HT-29 (cell line): ENCODE results near the gene DPH3. TPM values are rescaled to one million over a fixed set of nuclear protein-coding genes. Genes with fewer than 3 reads are reported as not detected.
"Not testable (repeated sequence)": the region's sequence is repeated elsewhere in the genome, so short reads cannot be mapped to it uniquely, and the experiment has no call there.

Experiments used
- DNase-seq: peaks from one replicate; pipeline ENCODE4 v3.0.0-alpha.2; 2015; ENCODE audit warnings: low spot score
- total RNA-seq: library from RNA; depleted of rRNA; stranded (reverse); fragments of >200 nt; shearing (Covaris generic); gene quantifications from 2 replicates; pipeline ENCODE4 v1.2.3, GENCODE V29; 2014; rRNA removed

DPH3 gene
- 2.2 and 2.7 TPM in 2 replicates for total RNA-seq

DNA sequence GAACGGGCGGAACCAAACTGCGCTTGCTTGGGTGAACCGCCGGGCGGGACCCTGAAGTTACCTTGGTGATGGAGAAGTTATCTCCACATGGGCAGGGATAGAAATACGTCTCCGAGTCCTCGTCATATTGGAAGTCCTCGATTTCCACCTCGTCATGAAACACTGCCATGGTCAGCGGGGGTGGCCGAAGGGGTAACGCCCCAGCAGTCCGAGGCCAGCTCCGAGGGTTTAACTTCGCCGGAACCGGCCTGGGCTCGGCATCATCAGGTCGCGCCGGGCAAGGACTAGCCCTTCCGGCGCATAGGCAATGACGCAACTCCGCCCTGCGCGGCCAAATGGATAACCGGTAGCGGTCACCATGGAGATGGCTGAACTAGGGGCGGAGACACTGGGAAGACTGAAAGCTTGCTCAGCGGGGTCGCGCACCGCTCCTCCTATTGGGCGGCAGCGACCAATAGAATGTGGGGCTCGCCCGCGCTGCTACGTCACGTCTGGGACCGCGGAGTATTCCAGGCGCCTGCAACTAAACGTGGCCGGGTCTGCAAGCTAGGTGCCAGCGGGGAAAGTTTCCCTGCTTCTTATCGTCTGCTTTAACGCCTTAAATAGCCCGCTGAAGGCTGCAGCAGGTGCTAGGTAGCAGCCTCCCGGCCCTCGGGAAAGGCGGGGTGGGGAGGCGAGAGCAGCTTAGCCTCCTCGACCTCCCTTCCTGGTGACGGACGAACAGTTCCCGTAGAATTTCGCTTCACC lies at the start of gene DPH3, which contains the start of gene OXNAD1:
Gene DPH3 (minus strand): TSS at position 236 of the 747 bp plus-strand sequence. CDS start 67 bp downstream, at position 169.
Gene OXNAD1 (plus strand): TSS at position 505 of the 747 bp plus-strand sequence. CDS start 5,741 bp downstream, outside the sequence.
- peak; percentile 97 for DNase-seq

DNA sequence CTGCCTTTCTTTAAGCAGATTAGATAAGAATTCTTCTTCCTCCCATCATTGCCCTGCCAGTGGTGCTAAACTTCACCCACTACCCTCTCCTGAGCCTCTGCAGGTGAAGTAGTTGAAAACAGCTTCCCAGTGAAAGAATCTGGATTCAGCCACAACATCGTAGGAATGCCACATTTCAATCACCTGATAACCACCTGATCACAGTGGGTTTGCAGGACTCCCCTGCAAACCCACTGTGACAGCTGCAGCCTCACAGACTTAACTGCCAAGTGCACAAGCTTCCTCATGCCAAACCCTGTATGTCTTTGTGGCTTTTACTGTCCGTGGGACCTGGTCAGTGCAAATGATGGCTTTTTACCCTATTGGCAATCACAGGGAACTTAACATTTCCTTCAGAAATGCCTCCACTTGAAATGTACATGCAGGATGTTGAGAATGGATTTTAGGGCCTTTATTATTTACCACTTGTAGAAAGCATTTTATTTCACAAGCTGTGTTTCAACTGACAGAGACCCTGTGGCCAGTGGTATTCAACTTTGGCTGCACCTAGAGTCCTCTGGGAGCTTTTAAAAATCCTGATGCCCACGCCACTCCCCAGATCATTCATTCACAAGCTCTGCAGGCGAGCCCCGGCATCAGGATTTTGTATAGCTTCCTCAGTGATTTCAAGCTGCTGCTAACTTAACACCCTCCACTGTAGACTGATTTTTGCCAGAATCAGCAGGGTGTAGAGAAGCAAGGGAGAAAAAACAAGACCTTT lies 49.3 kb upstream of the DPH3 start:
- no peak for DNase-seq

DNA sequence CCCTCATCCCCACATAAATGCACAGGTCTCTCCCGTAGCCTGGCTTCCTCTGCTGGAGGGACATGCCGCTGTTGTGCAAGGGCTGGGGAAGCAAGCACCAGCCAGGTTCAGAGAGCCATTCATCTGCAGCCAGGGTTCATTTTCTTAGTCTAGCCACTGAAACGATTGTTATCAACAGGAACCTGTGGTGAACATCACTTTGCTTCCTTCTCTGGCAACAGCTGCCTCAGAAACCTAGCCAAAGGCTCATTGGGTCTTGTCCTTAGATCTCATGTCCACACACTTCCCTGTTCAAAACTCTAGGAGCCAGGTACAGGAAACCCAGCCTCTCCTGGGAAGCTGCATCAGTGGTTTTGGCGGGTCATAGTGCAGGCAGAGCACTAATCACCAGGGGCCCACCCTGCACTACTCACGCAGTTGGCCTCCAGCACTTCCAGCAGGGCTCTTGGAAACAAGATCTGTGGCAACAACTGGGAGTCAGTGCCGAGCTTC lies 47.3 kb upstream of the DPH3 start:
- no peak for DNase-seq

DNA sequence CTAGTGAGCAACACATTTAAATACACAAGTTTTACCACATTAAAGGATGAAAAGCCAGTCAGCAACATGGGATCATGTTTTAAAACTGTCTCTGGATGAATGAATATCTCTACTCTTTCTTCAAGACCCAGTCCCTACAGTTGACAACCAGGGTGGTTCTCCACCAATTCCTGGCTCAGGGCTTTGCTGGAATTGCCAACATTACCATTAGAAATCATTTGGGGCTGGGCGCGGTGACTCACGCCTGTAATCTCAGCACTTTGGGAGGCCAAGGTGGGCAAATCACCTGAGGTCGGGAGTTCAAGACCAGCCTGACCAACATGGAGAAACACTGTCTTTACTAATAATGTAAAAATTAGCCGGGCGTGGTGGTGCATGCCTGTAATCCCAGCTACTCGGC lies 45.7 kb upstream of the DPH3 start:
- not testable (repeated sequence) for DNase-seq

DNA sequence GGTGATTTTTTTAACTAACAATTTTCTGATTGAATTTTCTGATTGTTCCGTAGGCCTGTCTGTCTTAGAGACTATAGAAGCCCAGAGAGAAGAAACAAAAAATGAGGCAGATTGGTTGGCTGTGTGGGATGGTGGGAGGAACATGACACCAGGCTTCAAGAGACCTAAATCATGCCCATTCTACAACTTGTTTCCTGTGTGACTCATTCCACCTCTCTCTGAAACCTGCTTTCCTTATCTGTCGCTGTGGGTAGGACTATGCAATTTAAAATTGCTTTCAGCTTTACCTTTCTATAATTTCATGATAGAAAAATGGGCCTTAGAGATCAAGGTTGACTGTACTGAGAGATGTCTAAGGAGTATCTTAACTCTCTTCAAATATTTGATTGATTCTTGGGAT lies 44.8 kb upstream of the DPH3 start:
- peak; percentile 2 for DNase-seq

DNA sequence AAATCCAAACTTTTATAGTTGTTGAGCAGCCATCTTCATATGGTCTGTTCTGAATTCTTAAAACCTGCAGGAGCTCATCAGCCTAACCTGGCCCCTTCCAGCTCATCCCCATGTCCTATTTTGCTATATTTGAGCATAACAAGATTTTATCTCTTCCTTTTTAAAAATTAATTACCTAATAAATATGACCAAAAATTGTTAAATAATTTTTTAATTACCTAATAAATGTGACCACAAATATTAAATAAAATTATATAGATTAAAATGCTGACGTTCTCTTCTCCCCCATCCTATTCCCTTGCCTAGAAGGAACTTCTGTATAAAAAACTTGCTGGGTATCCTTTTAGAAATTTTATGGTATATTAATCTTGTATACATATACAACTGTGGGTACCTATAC lies 44.0 kb upstream of the DPH3 start:
- DNase-seq = no peak

DNA sequence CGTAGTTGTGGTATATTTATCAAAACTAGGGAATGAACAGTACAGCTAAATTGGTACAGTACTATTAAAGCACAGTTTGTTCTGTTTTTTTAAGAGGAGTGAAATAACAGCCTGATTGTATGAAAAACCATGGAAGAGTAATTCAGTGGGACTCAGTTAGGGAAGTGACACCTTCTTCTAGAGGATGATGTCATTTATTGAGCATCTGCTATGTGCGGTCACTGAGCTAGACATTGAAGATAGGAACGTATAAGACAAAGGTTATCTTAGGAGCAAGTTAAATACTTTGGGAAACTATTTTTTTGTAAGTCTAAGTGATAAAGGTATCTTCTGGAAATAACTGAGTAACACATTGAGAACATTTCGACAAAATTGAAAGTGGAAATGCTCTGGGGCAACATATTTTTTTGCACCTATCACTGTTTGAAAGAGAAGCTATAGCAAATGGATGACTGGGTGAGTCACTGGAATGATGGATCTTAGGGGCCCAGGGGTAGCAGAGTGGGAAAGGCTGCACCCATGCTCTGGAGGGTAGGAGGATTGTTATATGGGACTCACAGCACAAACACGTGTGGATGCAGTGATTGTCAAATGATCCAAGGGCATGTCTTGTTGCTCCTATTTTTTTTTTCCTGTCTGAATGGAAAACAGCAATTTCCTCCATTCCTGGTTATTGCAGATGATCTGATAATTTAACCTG lies 43.2 kb upstream of the DPH3 start:
- no peak for DNase-seq

DNA sequence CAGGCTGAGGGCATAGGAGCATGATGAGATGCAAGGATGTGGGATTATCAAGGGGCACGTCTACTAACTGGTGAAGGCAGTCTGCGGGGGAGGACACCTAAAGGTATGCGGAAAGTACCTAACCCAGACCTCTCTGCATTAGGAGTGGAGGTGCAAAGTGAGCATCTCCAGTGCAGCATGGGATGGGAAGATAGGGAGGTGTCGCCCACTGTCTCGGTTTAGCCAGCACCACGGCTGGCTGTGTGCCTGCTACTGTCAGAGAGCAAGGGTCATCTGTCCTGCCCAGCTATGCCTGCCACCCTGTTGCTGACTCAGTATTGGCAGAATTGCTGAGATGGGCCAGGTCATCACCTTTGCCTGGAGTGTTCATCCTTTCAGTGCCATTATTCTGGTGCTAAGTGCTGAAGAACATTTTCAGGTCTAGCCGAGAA lies 40.4 kb upstream of the DPH3 start:
- no peak for DNase-seq

DNA sequence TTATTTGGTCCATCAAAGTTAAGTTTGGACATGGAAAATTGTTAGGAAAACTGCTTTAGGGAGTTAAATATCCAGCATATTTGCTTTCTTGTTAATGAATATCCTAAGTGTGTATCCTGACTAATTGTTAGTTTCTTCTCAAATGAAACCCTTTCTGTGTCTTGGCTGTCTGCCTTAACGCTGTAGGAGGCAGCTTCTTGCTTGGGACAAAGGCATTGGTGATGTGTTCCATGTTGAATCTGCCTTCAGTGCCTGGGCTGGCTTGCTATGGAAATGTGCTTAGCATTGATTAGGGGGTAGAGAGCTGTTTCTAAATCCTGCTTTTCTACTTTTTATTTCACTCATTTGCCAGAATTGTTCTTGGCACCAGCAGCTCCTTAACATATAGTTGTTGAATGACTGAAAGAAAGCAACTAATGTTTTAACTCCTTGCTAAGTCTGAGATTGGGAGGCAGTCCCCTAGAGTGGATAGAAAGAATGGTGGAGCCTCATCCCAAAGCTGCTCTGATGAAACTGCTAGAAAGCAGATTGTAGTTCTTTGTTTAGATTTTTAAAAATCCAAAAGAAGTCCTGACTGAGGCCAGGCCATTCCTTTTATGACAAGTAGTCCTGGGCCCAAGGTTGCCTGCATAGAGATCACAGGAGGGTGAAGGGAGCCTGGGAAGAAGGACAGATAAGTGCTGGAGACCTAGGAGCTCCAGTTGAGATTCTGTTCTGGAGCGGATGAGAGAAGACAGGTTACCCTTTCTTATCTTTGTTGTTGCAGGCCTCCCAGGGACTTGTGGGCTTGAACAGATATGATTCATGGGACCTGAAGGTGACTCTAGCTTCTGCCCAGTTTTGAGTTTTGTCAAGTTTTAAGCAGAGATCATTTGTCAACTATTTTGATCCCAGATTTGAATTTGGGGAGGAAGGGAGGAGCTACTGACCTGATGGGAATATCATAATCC lies 39.6 kb upstream of the DPH3 start:
- no peak for DNase-seq

DNA sequence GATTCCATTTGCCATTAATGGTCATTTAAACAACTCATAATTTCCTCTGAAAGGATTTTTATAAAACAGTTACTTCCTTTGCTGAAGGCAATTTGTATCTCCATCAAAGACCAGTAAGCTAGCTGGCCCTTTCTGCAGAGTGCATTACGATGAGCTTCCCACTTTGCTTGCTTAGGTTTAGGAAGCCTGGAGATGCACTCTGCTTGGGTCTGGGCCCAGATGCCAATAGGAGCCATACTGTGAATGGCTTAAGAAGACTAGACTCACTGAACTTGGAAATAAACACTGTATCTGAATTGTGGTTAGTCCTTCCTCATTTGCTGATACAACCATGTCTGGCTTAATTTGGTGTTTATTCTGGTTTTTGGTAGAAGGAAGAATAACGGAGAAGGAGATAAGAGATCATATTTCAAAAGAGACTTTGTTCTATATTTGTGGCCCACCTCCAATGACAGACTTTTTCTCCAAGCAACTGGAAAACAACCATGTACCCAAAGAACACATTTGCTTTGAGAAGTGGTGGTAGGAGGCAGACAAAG lies 38.4 kb upstream of the DPH3 start:
- DNase-seq = no peak

DNA sequence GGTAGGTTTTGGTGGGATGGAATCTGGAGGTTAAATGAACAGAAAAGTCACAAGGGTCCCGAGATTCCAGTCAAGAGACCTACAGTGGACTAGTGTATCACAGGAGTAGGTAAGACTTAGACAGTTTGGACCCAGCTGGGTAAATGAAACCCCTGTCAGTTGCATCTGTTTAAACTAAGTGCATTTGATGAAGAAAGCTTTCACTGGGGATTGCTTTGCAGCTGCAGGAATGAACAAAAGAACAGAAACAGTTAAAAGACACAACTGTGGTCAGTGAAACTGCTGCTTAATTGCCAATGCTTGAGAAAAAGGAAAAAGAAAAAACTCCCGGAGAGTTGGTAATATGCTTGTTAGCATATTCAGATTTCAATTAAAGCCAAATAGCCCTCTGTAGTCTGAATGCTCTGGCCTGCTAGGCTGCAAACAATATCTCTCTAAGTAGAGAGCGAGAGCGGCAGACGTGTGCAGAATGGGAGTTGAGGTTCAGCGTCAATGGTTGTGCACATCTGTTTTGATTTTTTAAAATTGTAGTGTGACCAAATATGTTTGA lies 37.4 kb upstream of the DPH3 start:
- DNase-seq = no peak

DNA sequence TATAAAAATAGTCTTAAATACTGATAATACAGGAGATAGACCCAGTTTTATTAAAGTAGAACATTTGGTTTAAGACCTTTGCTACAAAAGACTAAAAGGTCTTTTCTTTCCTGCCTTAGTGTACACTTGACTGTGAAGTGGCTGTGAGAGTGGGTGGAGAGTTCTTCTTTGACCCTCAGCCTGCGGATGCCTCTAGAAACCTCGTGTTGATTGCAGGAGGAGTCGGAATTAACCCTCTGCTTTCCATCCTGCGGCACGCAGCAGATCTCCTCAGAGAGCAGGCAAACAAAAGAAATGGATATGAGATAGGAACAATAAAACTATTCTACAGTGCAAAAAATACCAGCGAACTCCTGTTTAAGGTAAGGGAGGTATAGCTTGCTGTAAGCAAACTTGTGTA lies 36.8 kb upstream of the DPH3 start:
- no peak for DNase-seq

DNA sequence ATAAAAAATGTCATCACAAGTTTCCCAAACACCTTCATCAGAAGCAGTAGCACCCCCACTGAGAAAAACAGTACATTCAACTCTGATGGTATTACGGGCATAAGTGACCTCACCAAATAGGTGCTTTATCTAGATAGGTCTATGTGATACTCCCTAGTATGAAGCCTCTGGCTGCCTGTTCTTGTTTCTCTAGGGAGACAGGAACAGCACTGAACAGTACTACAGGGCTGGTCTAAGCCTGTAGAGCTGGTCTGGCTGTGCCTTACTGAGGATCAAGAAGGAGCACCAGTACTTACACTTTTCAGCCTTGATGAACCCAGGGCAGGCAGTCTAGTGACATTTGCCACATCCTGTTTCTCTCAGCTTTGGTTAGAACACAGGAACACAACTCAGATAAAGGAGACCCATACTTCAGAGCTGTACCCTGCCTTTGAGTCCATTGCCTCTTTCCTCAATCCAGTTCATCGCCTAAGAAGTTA lies 36.2 kb upstream of the DPH3 start:
- no peak for DNase-seq

DNA sequence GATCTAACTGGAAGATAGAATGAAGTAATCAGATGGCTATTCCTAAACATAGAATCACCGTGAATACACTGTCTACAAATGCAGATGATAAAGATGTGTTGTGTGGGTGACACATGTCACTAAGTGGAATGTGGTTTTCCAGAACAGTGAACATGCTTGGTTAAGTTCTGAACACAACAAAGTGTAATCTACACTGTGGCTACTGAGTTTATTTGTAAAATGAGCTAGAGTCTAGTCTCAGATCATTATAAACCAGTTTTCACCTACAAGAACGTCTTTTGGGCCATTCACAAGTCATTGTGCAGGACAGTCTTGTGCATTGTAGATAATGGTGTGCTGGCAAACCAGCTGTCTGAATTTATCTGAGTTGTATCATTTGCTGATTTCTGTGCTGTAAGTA lies 35.6 kb upstream of the DPH3 start:
- no peak for DNase-seq

DNA sequence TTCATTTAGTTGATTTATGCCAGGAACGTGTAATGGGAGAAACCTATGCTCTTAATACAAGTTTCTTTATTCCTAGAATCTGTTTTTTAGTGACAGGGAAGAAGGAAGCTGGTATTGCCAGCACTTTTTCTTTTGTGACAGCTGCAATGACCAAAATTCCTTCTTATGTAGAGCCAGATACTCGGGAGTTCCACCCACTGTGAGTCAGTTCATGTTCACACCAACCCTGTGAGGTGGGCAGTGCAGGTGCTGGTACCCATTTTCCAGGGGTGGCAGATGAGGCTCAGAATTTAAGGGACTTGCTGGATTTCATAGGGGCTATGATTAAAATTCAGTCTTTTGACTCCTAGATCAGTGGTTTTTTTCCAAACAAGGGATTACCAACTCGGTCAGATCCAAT lies 35.0 kb upstream of the DPH3 start:
- no peak for DNase-seq

DNA sequence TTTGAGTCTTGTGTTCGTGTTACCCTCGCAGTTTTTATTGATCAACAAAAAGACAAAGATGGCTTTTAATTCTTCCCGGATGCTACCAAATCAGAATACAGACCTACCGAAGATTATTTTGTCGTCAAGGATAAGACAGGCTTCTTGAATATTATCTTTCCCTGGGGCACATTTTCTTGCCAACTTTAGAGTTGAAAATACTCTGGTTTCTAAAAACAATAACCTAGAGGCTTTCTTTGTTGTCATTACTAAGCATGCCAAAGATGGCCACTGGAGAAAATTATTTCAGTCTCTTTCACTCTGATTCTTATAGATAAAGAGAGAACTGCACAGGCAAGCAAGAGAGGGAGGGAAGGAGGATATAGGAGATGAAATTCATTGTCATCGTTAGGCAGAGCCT lies 34.1 kb upstream of the DPH3 start:
- no peak for DNase-seq

DNA sequence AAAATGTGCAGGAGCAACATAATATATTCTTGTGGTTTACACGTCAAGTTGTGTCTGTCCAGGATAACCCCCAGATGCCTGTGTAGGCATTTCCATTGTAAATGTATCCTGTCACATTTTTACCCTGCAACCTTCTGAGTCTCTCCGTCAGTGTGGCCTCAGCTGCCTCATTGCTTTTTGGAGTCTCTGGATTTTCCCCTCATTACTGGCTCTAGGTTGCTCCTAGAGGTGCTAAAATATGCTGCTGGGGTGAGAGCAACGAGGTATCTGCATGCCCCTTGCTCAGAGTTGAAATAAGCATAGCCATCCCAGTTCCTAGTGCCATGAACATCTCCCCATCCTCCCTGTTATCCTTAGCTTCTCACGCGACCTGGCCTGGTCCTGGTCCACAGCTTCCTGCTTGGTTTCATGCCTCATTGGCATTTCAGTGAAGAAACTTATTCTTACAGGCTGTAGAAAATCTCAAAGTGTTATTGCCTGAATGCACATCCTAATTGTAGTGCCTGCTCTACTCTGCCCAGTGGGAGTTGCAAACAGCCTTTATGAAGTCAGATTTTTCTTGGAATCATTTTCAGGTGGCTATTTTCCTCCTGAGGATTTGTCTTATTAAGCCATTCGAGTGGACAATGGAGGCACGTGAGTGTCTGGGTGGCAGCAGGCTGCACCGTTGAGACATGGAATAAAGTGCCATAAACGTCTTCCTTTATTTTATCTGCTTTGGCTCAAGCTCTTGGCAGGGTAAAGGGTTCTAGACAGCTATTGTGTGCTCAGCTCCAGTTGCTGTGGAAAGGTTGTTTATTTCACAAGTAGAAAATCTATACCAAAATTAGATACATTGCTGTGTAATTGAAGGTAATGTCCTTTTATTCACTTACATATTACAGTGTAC lies 33.5 kb upstream of the DPH3 start:
- no peak for DNase-seq

DNA sequence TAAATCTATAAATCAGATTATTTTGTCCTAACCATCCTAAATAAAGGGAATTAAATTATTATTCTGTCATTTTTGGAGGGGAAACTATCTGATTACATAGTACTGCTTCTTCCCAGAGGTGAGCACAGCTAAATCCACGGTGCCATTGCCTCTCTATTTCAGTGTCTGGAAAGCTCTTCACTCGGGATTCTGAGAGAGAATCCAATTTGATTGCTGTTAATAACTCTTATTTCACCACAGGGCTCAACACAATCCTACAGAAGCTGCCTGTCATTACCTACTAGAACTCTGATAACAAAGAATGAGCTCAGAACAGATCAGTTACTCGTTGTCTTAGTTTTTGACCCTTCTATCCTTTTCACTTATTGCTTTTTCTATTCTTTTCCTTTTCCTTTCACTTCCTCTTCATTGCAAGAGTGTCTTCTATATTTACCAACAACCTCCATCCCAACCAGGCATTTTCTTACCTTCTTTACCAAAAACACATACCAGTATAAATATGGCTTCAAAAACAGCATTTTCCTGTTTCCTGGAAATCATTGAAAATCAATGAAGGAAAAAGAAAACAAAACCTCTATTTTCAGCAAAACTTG lies 30.7 kb upstream of the DPH3 start:
- DNase-seq = no peak

DNA sequence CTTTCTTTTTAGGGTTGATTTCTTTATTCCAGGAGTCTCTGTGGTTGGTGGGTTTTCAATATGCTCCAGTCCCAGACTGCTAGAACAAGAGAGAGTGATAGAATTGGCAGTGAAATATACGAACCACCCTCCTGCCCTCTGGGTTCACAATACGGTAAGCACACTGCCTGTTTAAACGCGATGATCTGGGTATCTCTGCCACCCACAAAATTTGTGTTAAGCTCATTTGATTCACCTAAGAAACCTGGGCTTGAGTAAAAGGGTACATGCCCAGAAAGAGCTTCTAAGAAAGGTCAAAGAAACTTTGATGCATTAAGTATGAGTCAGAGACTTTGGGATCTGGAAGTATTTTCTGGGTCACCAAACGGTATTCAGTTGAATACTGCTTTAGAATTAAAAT lies 30.1 kb upstream of the DPH3 start:
- no peak for DNase-seq
